Fibroblast of lung (primary cell): Measurements from ENCODE around the gene MORN4. TPM values are rescaled to one million over a fixed set of nuclear protein-coding genes. Genes with fewer than 3 reads are reported as not detected.
A peak's percentile ranks its signal among the peaks of the same experiment; 100 is the strongest.

ENCODE experiments used
- DNase-seq, 2 donors: peaks; one replicate each; pipeline versions ENCODE4 v3.0.0 to v3.0.0-alpha.2; 2010; ENCODE audit warnings: low read depth in 2 of 2
- H2AFZ ChIP-seq: 2 replicates; pipeline ENCODE4 v1.5.1; 2012; ENCODE audit warnings: low read length, control low read depth, inconsistent platforms
- H3K27ac ChIP-seq: 2 replicates; pipeline ENCODE4 v1.5.1; 2011; ENCODE audit warnings: low read length, control low read depth; ENCODE audit not compliant: insufficient read depth
- H3K27me3 ChIP-seq: 2 replicates; pipeline ENCODE4 v1.5.1; 2011; ENCODE audit warnings: mild to moderate bottlenecking, low read length; ENCODE audit not compliant: control insufficient read depth, insufficient read depth
- H3K36me3 ChIP-seq: 2 replicates; pipeline ENCODE4 v1.5.1; 2011; ENCODE audit warnings: low read length; ENCODE audit not compliant: control insufficient read depth, insufficient read depth
- H3K4me1 ChIP-seq: 2 replicates; pipeline ENCODE4 v1.5.1; 2011; ENCODE audit warnings: low read length; ENCODE audit not compliant: control insufficient read depth, insufficient read depth; ENCODE audit errors: extremely low read depth
- H3K4me2 ChIP-seq: 2 replicates; pipeline ENCODE4 v1.5.1; 2011; ENCODE audit warnings: low read length, control low read depth; ENCODE audit not compliant: insufficient read depth; ENCODE audit errors: extremely low read depth
- H3K4me3 ChIP-seq, 4 experiments: fragments of 200-600 bp in 1 of 4; sonication (generic) in 1 of 4; replicated peaks in 1 of 4; 2 replicates each; pipeline ENCODE4 v1.5.1; 2011 to 2016; ENCODE audit warnings: low read length in 4 of 4, low read depth in 3 of 4, mild to moderate bottlenecking in 3 of 4, control low read depth in 2 of 4, inconsistent platforms in 1 of 4, mixed read lengths in 1 of 4; ENCODE audit not compliant: insufficient read depth in 1 of 4; ENCODE audit errors: control extremely low read depth in 1 of 4
- H3K79me2 ChIP-seq: 2 replicates; pipeline ENCODE4 v1.5.1; 2012; ENCODE audit warnings: mild to moderate bottlenecking, low read length, inconsistent platforms; ENCODE audit not compliant: control insufficient read depth, insufficient read depth
- H3K9ac ChIP-seq: 2 replicates; pipeline ENCODE4 v1.5.1; 2011; ENCODE audit warnings: mild to moderate bottlenecking, low read length, control low read depth; ENCODE audit not compliant: insufficient read depth
- H3K9me3 ChIP-seq: 2 replicates; pipeline ENCODE4 v1.5.1; 2012; ENCODE audit warnings: low read depth, low read length; ENCODE audit not compliant: control insufficient read depth, insufficient read depth
- H4K20me1 ChIP-seq: 2 replicates; pipeline ENCODE4 v1.5.1; 2011; ENCODE audit warnings: low read length; ENCODE audit not compliant: control insufficient read depth, insufficient read depth; ENCODE audit errors: extremely low read depth
- EZH2 ChIP-seq: IDR thresholded peaks from 2 replicates; pipeline ENCODE4 v1.5.1; 2012; ENCODE audit warnings: low read length, control low read depth, mild to moderate bottlenecking; ENCODE audit errors: missing control alignments
- polyA plus RNA-seq, 2 donors: library from polyadenylated mRNA; depleted of rRNA in 1 of 2; stranded (reverse) in 1 of 2; unstranded in 1 of 2; fragments of >200 nt; gene quantifications; 2 replicates each; pipeline ENCODE4 v1.2.1, GENCODE V29; 2011 to 2012; ENCODE audit warnings: missing spikeins in 1 of 2
- total RNA-seq: library from RNA; depleted of rRNA; stranded (reverse); fragments of >200 nt; gene quantifications from 2 replicates; pipeline ENCODE4 v1.2.1, GENCODE V29; 2014
- TF ChIP-seq, protein P1 (sequence below), 2 donors: IDR thresholded peaks in 1 of 2; conservative IDR thresholded peaks in 1 of 2; 1 replicate in 1 of 2; 2 replicates in 1 of 2; pipeline ENCODE4 v1.5.1; 2011 to 2012; ENCODE audit warnings: low read length in 2 of 2, control low read depth in 1 of 2, inconsistent platforms in 1 of 2, low read depth in 1 of 2, mild to moderate bottlenecking in 1 of 2

Gene MORN4
- total and polyA plus RNA-seq, 2 donors (not counting 1 experiment from before 2014, with no cell fraction given): 13.2 to 13.4 TPM

- no peak for TF ChIP-seq EZH2
- TF ChIP-seq, protein P1, sequence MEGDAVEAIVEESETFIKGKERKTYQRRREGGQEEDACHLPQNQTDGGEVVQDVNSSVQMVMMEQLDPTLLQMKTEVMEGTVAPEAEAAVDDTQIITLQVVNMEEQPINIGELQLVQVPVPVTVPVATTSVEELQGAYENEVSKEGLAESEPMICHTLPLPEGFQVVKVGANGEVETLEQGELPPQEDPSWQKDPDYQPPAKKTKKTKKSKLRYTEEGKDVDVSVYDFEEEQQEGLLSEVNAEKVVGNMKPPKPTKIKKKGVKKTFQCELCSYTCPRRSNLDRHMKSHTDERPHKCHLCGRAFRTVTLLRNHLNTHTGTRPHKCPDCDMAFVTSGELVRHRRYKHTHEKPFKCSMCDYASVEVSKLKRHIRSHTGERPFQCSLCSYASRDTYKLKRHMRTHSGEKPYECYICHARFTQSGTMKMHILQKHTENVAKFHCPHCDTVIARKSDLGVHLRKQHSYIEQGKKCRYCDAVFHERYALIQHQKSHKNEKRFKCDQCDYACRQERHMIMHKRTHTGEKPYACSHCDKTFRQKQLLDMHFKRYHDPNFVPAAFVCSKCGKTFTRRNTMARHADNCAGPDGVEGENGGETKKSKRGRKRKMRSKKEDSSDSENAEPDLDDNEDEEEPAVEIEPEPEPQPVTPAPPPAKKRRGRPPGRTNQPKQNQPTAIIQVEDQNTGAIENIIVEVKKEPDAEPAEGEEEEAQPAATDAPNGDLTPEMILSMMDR (conservative IDR thresholded peaks at IDR 0.05 in 1 of 2, IDR thresholded peaks at IDR 0.05 in 1 of 2; ENCODE audit: low read depth in 1 of 2, low read length in 2 of 2): no peak
Measured at GRCh38 chr10:97596101-97597082, 36.9 kb downstream of the MORN4 start.

GRCh38 chr10:97593421-97593820, 39.9 kb downstream of the MORN4 start:
- peak; percentile 16 to 39 for DNase-seq
- H2AFZ ChIP-seq: no peak overlapping the region
- H3K9me3 ChIP-seq: no peaks in the 10 kb centered on the region

More at GRCh38 chr10:97596101-97597082, 36.9 kb downstream of the MORN4 start:
- no peaks in the 10 kb centered on the region for H3K27me3 ChIP-seq
- peak overlapping the region; percentile 19 for H2AFZ ChIP-seq
- no peak overlapping the region for H3K4me3 ChIP-seq
- no peaks in the 10 kb centered on the region for H4K20me1 ChIP-seq
- H3K27ac ChIP-seq: peak overlapping the region; percentile 67
- DNase-seq: peak; percentile 66 to 95
- no peaks in the 10 kb centered on the region for H3K9me3 ChIP-seq
- peaks cover 15% of the 10 kb centered on the region for H3K4me1 ChIP-seq
- no peak overlapping the region for H3K9ac ChIP-seq
- no peaks in the 10 kb centered on the region for H3K79me2 ChIP-seq
- H3K4me2 ChIP-seq: peak overlapping the region; percentile 29
- no peaks in the 10 kb centered on the region for H3K36me3 ChIP-seq

More at GRCh38 chr10:97593421-97593820, 39.9 kb downstream of the MORN4 start:
- H4K20me1 ChIP-seq: no peaks in the 10 kb centered on the region
- peaks cover 15% of the 10 kb centered on the region for H3K4me1 ChIP-seq
- TF ChIP-seq EZH2: no peak
- TF ChIP-seq, protein P1 (conservative IDR thresholded peaks at IDR 0.05 in 1 of 2, IDR thresholded peaks at IDR 0.05 in 1 of 2; ENCODE audit: low read depth in 1 of 2, low read length in 2 of 2): no peak
- no peak overlapping the region for H3K9ac ChIP-seq
- H3K36me3 ChIP-seq: no peaks in the 10 kb centered on the region
- H3K79me2 ChIP-seq: no peaks in the 10 kb centered on the region
- no peaks in the 10 kb centered on the region for H3K27me3 ChIP-seq
- H3K27ac ChIP-seq: no peak overlapping the region
- peak overlapping the region; percentile 42 for H3K4me2 ChIP-seq
- no peak overlapping the region for H3K4me3 ChIP-seq
